OCI-LY1 (cell line): ENCODE results near the gene RFC5.

Source experiments
- CTCF ChIP-seq: fragments of 200-600 bp; sonication (generic), shearing (Covaris generic); IDR thresholded peaks from 2 replicates; pipeline ENCODE4 v1.5.1; 2017; ENCODE audit warnings: mild to moderate bottlenecking, antibody characterized with exemption, low read length, moderate library complexity, mixed read lengths
- EZH2 ChIP-seq: fragments of 200-600 bp; sonication (generic), shearing (Covaris generic); IDR thresholded peaks from 2 replicates; pipeline ENCODE4 v1.8.0; 2017; ENCODE audit warnings: borderline replicate concordance, mixed run types, mild to moderate bottlenecking, antibody characterized with exemption, low read length, moderate library complexity, mixed read lengths

DNA sequence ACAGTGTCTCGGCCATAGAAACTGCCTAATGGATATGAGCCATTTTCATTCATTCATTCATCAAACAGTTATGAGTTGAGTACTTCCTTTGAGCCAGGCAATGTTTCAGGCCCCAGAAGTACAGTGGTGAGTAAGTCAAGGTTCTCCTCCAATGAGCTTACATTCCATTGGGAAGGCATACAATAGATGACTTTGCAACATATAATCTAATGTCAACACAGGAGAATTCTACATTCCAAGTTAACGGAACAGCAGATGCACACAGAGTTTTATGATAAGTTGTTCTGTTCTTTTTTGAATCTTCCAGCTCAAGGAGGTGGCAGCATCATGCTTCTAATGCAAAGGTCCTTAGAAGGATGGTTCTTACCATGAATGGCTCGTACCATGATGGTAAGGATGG, 3.2 kb upstream of the RFC5 start:
- no peak for TF ChIP-seq EZH2
- no peak for TF ChIP-seq CTCF
